SU-DHL-6 (cell line): Measurements from ENCODE around the gene RFTN1.
A peak's percentile ranks its signal among the peaks of the same experiment; 100 is the strongest.

Experiments used
- H2AFZ ChIP-seq: fragments of 200-600 bp; sonication (generic); 2 replicates; pipeline ENCODE4 v1.6.1; 2014; ENCODE audit warnings: low read depth, mild to moderate bottlenecking, moderate library complexity, mixed read lengths, antibody characterized with exemption, low read length; ENCODE audit not compliant: severe bottlenecking
- H3F3A ChIP-seq: fragments of 200-600 bp; shearing (Covaris generic); 2 replicates; pipeline ENCODE4 v1.6.0; 2016; ENCODE audit warnings: antibody characterized with exemption, mild to moderate bottlenecking; ENCODE audit not compliant: insufficient read depth
- H3K27ac ChIP-seq: fragments of 200-600 bp; sonication (generic); 2 replicates; pipeline ENCODE4 v1.5.1; 2016; ENCODE audit warnings: low read depth, mild to moderate bottlenecking, low read length, moderate library complexity, mixed read lengths
- H3K27me3 ChIP-seq: fragments of 200-600 bp; sonication (generic), shearing (Covaris generic); 2 replicates; pipeline ENCODE4 v1.6.0; 2014; ENCODE audit warnings: mild to moderate bottlenecking, low read length
- H3K36me3 ChIP-seq: fragments of 200-600 bp; sonication (generic); 2 replicates; pipeline ENCODE4 v1.6.1; 2014; ENCODE audit warnings: mild to moderate bottlenecking, low read length, mixed read lengths
- H3K4me2 ChIP-seq: fragments of 300-600, 200-600 bp; shearing (Covaris generic), sonication (generic); 2 replicates; pipeline ENCODE4 v1.6.0; 2014; ENCODE audit warnings: low read length, low read depth, mild to moderate bottlenecking; ENCODE audit not compliant: poor library complexity, severe bottlenecking
- H3K4me3 ChIP-seq: fragments of 200-600 bp; sonication (generic); 2 replicates; pipeline ENCODE4 v1.5.1; 2014; ENCODE audit warnings: antibody characterized with exemption, low read length, mild to moderate bottlenecking, mixed read lengths; ENCODE audit not compliant: insufficient read depth, poor library complexity, severe bottlenecking
- H3K79me2 ChIP-seq: fragments of 200-600 bp; sonication (generic); 2 replicates; pipeline ENCODE4 v1.6.1; 2014; ENCODE audit warnings: mild to moderate bottlenecking, low read length, moderate library complexity; ENCODE audit not compliant: insufficient read depth
- H3K9ac ChIP-seq: fragments of 200-600 bp; sonication (generic); 2 replicates; pipeline ENCODE4 v1.7.0; 2014; ENCODE audit warnings: mild to moderate bottlenecking, low read length
- H3K9me2 ChIP-seq: fragments of 200-600 bp; sonication (generic); replicated peaks from 2 replicates; pipeline ENCODE4 v1.6.1; 2014; ENCODE audit warnings: low read length; ENCODE audit not compliant: insufficient read depth
- H3K9me3 ChIP-seq: fragments of 200-600 bp; sonication (generic); 2 replicates; pipeline ENCODE4 v1.6.1; 2014; ENCODE audit warnings: low read length, mixed read lengths; ENCODE audit not compliant: insufficient read depth
- H4K20me1 ChIP-seq: fragments of 200-600 bp; sonication (generic); 2 replicates; pipeline ENCODE4 v1.6.1; 2014; ENCODE audit warnings: low read depth, mild to moderate bottlenecking, antibody characterized with exemption, low read length, moderate library complexity, mixed read lengths
- CTCF ChIP-seq: fragments of 200-600 bp; sonication (generic); IDR thresholded peaks from one replicate; pipeline ENCODE4 v1.5.1; 2017; ENCODE audit warnings: antibody characterized with exemption, mild to moderate bottlenecking, low read length, moderate library complexity; ENCODE audit not compliant: insufficient read depth, poor library complexity, severe bottlenecking
- EZH2phosphoT487 ChIP-seq: fragments of 200-600 bp; sonication (generic), shearing (Covaris generic); conservative IDR thresholded peaks from 2 replicates; pipeline ENCODE4 v1.6.1; 2018; ENCODE audit warnings: mild to moderate bottlenecking, antibody characterized with exemption, low read length, moderate library complexity, mixed read lengths

Gene RFTN1

GRCh38 chr3:16427103-16427965 is 86.2 kb downstream of the RFTN1 start:
- no peaks in the 10 kb centered on the region for H3K9me3 ChIP-seq
- H2AFZ ChIP-seq, result no peak overlapping the region
- H4K20me1 ChIP-seq, result no peaks in the 10 kb centered on the region
- H3K9me2 ChIP-seq, result no peaks in the 10 kb centered on the region
- peaks cover 47% of the 10 kb centered on the region for H3F3A ChIP-seq
- peak overlapping the region; percentile 100 for H3K27ac ChIP-seq
- H3K79me2 ChIP-seq, result peaks cover 97% of the 10 kb centered on the region
- peaks cover 59% of the 10 kb centered on the region for H3K36me3 ChIP-seq
- H3K4me3 ChIP-seq, result no peak overlapping the region
- no peak for TF ChIP-seq EZH2phosphoT487
- TF ChIP-seq CTCF, result no peak
- H3K27me3 ChIP-seq, result no peaks in the 10 kb centered on the region
- no peak overlapping the region for H3K9ac ChIP-seq
- no peak overlapping the region for H3K4me2 ChIP-seq

- Histone ChIP-seq H3K27me3 (no peaks in the 10 kb centered on the region), H3K9me2 (no peaks in the 10 kb centered on the region), H3K27ac (peak overlapping the region; percentile 100), H3K9ac (no peak overlapping the region), H3F3A (peaks cover 45% of the 10 kb centered on the region), H3K9me3 (no peaks in the 10 kb centered on the region), H3K79me2 (peaks cover 97% of the 10 kb centered on the region), H3K36me3 (peaks cover 55% of the 10 kb centered on the region), H4K20me1 (no peaks in the 10 kb centered on the region), H3K4me2 (peak overlapping the region; percentile 11), H2AFZ (no peak overlapping the region), H3K4me3 (no peak overlapping the region)
- no peak for TF ChIP-seq CTCF
- no peak for TF ChIP-seq EZH2phosphoT487
Measured at GRCh38 chr3:16426665-16427064, 86.8 kb downstream of the RFTN1 start.

DNA sequence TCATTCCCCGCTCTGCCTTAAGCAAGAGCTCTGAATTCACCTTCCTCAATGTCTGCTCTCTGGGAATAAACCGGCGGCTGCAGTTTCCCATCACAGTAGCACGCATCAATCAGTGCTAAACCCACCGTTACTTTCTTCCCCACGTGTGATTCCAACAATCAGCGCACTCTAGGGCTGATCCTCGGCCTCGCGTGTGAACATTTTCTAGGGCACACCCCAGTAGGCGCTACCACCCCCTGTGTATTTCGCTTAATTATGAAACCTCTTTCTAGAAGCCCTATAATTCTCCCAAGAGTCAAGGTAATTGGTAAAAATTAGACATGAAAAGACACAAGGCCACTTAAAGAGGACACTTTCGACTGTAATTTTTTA is 87.5 kb downstream of the RFTN1 start:
- peak overlapping the region; percentile 33 for H3K4me2 ChIP-seq

More for the DNA sequence above, 87.5 kb downstream of the RFTN1 start:
- H2AFZ ChIP-seq, result no peak overlapping the region
- H3K9me3 ChIP-seq, result no peaks in the 10 kb centered on the region
- H3K4me3 ChIP-seq, result no peak overlapping the region
- TF ChIP-seq EZH2phosphoT487 (no peak), CTCF (no peak)
- H3F3A ChIP-seq, result peaks cover 40% of the 10 kb centered on the region
- H4K20me1 ChIP-seq, result no peaks in the 10 kb centered on the region
- no peaks in the 10 kb centered on the region for H3K27me3 ChIP-seq
- peaks cover 57% of the 10 kb centered on the region for H3K36me3 ChIP-seq
- H3K79me2 ChIP-seq, result peaks cover 99% of the 10 kb centered on the region
- H3K9ac ChIP-seq, result peak overlapping the region; percentile 0; the same call in 1 of the 2 replicates
- H3K9me2 ChIP-seq, result no peaks in the 10 kb centered on the region
- peak overlapping the region; percentile 100; the same call in 1 of the 2 replicates for H3K27ac ChIP-seq
